Right lobe of liver (tissue), 6 donors: ENCODE measurements around the gene FOXP3. TPM values are rescaled to one million over a fixed set of nuclear protein-coding genes. Genes with fewer than 3 reads are reported as not detected.

Source experiments
- ATAC-seq, 4 donors: fragments of 200-7000 bp; cut with Tn5 transposase; one replicate each; pipeline ENCODE4 v1.9.1; 2020; ENCODE audit warnings: mild to moderate bottlenecking in 4 of 4, moderate library complexity in 4 of 4
- DNase-seq, 3 donors: peaks; one replicate each; pipeline ENCODE4 v3.0.0-alpha.2; 2020
- H3K27ac ChIP-seq, 3 donors: fragments of 200-600 bp; one replicate each; pipeline ENCODE4 v1.8.0; 2022
- H3K27me3 ChIP-seq, 2 donors: fragments of 200-600 bp; one replicate each; pipeline ENCODE4 v1.8.0; 2022
- H3K36me3 ChIP-seq, 4 donors: fragments of 200-600 bp; sonication (generic) in 1 of 4; one replicate each; pipeline versions ENCODE4 v1.5.1 to v1.8.0; 2017 to 2022; ENCODE audit warnings: control low read depth in 1 of 4
- H3K4me1 ChIP-seq, 4 donors: fragments of 200-600 bp; sonication (generic) in 1 of 4; one replicate each; pipeline versions ENCODE4 v1.5.1 to v1.8.0; 2017 to 2022; ENCODE audit warnings: control low read depth in 1 of 4
- H3K4me3 ChIP-seq, 3 donors: fragments of 200-600 bp; one replicate each; pipeline ENCODE4 v1.8.0; 2022
- H3K9me3 ChIP-seq, 4 donors: fragments of 200-600 bp; sonication (generic) in 1 of 4; one replicate each; pipeline versions ENCODE4 v1.5.1 to v1.8.0; 2017 to 2022; ENCODE audit warnings: control low read depth in 1 of 4
- POLR2A ChIP-seq: fragments of 450-650 bp; IDR thresholded peaks from one replicate; pipeline ENCODE4 v1.6.1; 2017; ENCODE audit warnings: antibody characterized with exemption, mild to moderate bottlenecking
- WGBS: methylation state at CpG from one replicate; pipeline ENCODE4 v1.1.6; 2018; ENCODE audit warnings: low coverage, low lambda C conversion rate; ENCODE audit not compliant: insufficient coverage; ENCODE audit errors: missing lambda C conversion rate; 5-methylcytosine and 5-hydroxymethylcytosine counted together
- intact Hi-C, 2 donors: fragments of 100-400 bp; cut with DNase I; formaldehyde crosslinking; loops; one replicate each; pipeline versions ENCODE4 v1.11.2 to v1.14.1; 2022
- total RNA-seq, 6 experiments: library from RNA; depleted of rRNA in 2 of 6; stranded (reverse); fragments of >200 nt in 2 of 6; fragmentation: NEBNext Ultra II Directional in 3 of 6; extraction: Animal tissue kit (Norgen Biotek cat#: 25700) in 3 of 6; gene quantifications; one replicate each; pipeline versions ENCODE4 v1.1.0 to v1.2.4, GENCODE V29; 2016 to 2023
- TF ChIP-seq, protein P1 (sequence below), 4 donors: fragments of 200-600 bp in 3 of 4; fragments of 450-650 bp in 1 of 4; IDR thresholded peaks; one replicate each; pipeline versions ENCODE4 v1.5.1 to v1.8.0; 2016 to 2022; ENCODE audit warnings: antibody characterized with exemption in 4 of 4, mild to moderate bottlenecking in 2 of 4
- donor health status: DM: no; HTN: yes; CAD: no.
- donor health status: DM: no; HTN: no; CAD: no.
- donor health status: DM: no; HTN: no; CAD: no.
- donor health status: DM: no; HTN: yes; CAD: no.
- donor health status: DM: no; HTN: yes; CAD: no.

The FOXP3 gene
- total RNA-seq, 6 experiments from 2014 or later: 0.18 to 1.2 (median 0.32) TPM

DNA sequence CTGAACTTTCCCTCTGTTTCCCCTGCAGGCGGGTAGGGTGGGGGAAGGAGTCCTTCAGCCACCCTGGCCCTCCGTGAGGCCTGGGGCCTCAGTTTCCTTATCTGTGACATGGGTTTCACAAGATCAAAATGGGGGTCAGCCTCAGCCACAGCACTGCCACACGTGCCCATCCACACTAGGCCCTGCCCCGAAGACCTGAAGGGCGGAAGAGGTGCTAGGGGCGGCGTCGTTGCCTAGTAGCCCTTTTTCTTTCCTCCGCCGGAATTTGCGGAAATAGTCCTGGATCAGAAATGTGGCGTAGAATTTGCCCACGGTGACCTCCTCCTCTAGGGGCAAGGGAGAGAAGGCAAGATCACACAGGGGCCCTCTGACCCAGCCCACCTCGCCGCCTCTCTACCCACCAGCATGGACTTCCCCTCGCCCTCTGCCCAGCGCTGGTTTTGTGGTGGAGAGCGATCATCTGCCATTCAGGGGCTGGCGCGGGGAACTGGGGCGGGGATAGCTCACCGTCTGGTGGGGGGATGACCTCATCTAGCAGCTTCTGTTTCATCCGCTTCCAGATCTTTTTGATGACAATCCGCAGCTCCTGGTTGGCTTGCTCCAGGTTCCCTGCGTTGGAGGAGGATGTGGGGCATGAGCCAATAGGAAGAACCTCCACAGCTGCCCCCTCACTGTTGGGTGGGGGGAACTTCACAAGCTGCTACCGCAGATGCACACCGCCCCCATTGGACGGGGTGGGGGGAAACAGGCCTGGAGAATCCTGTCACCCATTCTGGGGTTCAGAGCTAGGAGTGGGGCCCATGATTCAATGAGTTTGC lies 54.9 kb downstream of the FOXP3 start:
- TF ChIP-seq, protein P1, sequence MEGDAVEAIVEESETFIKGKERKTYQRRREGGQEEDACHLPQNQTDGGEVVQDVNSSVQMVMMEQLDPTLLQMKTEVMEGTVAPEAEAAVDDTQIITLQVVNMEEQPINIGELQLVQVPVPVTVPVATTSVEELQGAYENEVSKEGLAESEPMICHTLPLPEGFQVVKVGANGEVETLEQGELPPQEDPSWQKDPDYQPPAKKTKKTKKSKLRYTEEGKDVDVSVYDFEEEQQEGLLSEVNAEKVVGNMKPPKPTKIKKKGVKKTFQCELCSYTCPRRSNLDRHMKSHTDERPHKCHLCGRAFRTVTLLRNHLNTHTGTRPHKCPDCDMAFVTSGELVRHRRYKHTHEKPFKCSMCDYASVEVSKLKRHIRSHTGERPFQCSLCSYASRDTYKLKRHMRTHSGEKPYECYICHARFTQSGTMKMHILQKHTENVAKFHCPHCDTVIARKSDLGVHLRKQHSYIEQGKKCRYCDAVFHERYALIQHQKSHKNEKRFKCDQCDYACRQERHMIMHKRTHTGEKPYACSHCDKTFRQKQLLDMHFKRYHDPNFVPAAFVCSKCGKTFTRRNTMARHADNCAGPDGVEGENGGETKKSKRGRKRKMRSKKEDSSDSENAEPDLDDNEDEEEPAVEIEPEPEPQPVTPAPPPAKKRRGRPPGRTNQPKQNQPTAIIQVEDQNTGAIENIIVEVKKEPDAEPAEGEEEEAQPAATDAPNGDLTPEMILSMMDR (IDR thresholded peaks at IDR 0.05): no peak
- TF ChIP-seq POLR2A: no peak
- intact Hi-C loops: no loop called here
- H3K9me3 ChIP-seq: no peaks in the 10 kb centered on the region
- H3K4me1 ChIP-seq: no peaks in the 10 kb centered on the region
- no peak overlapping the region for H3K27ac ChIP-seq
- no peaks in the 10 kb centered on the region for H3K27me3 ChIP-seq
- ATAC-seq (no peak), DNase-seq (no peak)
- no peak overlapping the region for H3K4me3 ChIP-seq
- WGBS: 0% methylated on average over 1 of the region's 28 CpGs
- H3K36me3 ChIP-seq: no peaks in the 10 kb centered on the region

- DNase-seq: no peak
- 80% methylated on average over 5 of the region's 5 CpGs for WGBS
- H3K27me3 ChIP-seq: no peaks in the 10 kb centered on the region
- intact Hi-C loops: no loop called here
- H3K4me3 ChIP-seq: no peak overlapping the region
- no peaks in the 10 kb centered on the region for H3K4me1 ChIP-seq
- no peak for TF ChIP-seq POLR2A
- TF ChIP-seq, protein P1 (IDR thresholded peaks at IDR 0.05): no peak
- no peak for ATAC-seq
- H3K36me3 ChIP-seq: no peaks in the 10 kb centered on the region
- H3K9me3 ChIP-seq: no peaks in the 10 kb centered on the region
- no peak overlapping the region for H3K27ac ChIP-seq
Measured at GRCh38 chrX:49208399-49208798, 56.1 kb downstream of the FOXP3 start.

- ATAC-seq: no peak
- H3K36me3 ChIP-seq: no peaks in the 10 kb centered on the region
- TF ChIP-seq, protein P1 (IDR thresholded peaks at IDR 0.05): no peak
- TF ChIP-seq POLR2A: no peak
- intact Hi-C loops: no loop called here
- H3K4me1 ChIP-seq: no peaks in the 10 kb centered on the region
- H3K9me3 ChIP-seq: no peaks in the 10 kb centered on the region
- no peaks in the 10 kb centered on the region for H3K27me3 ChIP-seq
- no peak overlapping the region for H3K27ac ChIP-seq
- 40% methylated on average over 2 of the region's 8 CpGs for WGBS
- H3K4me3 ChIP-seq: no peak overlapping the region
- DNase-seq: no peak
Measured at GRCh38 chrX:49206543-49206942, 58.0 kb downstream of the FOXP3 start.

GRCh38 chrX:49205443-49205842 lies 59.1 kb downstream of the FOXP3 start:
- intact Hi-C loops: no loop called here
- no peak for TF ChIP-seq POLR2A
- TF ChIP-seq, protein P1 (IDR thresholded peaks at IDR 0.05): no peak
- Histone ChIP-seq H3K9me3 (no peaks in the 10 kb centered on the region), H3K36me3 (no peaks in the 10 kb centered on the region), H3K4me1 (no peaks in the 10 kb centered on the region), H3K27me3 (no peaks in the 10 kb centered on the region), H3K27ac (no peak overlapping the region), H3K4me3 (no peak overlapping the region)
- no peak for ATAC-seq
- WGBS: 58% methylated on average over 6 of the region's 13 CpGs
- no peak for DNase-seq
